Measurements from ENCODE around the gene ICAM2.

DNA sequence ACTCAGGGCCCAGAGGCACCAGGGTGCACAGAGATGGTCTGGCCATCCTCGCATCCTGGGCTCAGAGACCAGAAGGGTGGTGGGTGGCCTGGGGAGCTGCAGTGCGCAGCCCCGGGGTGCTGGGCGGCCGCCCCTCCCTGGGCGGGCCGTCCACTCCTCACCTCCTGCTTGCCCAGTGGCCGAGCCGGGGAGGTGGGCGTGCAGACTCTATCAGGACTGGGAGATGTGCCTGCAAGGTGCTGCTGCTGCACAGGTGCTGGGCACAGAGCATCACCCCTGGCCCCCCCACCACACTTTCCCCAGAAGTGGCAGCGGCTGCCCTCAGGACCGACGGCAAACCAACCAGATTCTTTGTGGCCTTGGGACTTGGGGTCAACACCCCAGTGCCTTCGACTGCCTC, 47.6 kb downstream of the ICAM2 start, which contains the start of gene SCN4A:
- TF ChIP-seq, protein P1, sequence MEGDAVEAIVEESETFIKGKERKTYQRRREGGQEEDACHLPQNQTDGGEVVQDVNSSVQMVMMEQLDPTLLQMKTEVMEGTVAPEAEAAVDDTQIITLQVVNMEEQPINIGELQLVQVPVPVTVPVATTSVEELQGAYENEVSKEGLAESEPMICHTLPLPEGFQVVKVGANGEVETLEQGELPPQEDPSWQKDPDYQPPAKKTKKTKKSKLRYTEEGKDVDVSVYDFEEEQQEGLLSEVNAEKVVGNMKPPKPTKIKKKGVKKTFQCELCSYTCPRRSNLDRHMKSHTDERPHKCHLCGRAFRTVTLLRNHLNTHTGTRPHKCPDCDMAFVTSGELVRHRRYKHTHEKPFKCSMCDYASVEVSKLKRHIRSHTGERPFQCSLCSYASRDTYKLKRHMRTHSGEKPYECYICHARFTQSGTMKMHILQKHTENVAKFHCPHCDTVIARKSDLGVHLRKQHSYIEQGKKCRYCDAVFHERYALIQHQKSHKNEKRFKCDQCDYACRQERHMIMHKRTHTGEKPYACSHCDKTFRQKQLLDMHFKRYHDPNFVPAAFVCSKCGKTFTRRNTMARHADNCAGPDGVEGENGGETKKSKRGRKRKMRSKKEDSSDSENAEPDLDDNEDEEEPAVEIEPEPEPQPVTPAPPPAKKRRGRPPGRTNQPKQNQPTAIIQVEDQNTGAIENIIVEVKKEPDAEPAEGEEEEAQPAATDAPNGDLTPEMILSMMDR (IDR thresholded peaks at IDR 0.05; ENCODE audit: extremely low read depth in 1 of 2, insufficient read depth in 1 of 2, low read depth in 1 of 2, low read length in 2 of 2): no peak
- TF ChIP-seq POLR2A (IDR thresholded peaks at IDR 0.05; ENCODE audit: low read depth, low read length) (no peak), GATA2 (IDR thresholded peaks at IDR 0.05; ENCODE audit: insufficient read depth, insufficient read length, low read depth, low read length) (no peak)
